GM21390 (cell line): ENCODE results near the gene GPATCH4.

Experiments used
- ATAC-seq: cut with Tn5 transposase; IDR thresholded peaks from one replicate; pipeline ENCODE4 v1.9.1; 2021; ENCODE audit not compliant: unreplicated experiment

GPATCH4 gene

DNA sequence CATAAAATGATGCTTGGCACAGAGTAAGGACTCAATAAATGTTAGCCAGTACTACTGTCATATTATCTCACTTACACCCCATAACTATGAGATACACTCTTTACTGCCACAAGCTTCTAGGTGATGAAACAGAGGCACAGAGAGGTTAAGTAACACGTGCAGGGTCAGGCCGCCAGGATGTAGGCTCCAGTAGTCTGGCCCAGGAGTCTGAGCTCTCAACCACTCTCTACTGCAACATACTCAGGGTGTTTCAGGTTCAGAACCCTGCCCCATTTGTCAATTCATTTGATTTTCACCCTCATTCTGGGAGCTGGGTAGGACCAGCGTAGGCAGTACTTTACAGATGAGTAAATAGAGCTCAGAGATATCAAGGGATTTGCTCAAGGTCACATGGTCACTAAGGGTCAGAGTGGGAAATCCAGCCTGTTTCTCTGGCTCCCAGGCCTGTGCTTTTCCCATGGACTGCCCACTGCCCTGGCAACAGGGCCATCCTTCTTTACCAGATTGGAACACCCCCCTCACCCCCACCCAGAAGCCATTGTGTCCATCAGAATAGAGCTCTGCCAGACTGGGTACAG, 50.1 kb downstream of the GPATCH4 start:
- ATAC-seq, result no peak

DNA sequence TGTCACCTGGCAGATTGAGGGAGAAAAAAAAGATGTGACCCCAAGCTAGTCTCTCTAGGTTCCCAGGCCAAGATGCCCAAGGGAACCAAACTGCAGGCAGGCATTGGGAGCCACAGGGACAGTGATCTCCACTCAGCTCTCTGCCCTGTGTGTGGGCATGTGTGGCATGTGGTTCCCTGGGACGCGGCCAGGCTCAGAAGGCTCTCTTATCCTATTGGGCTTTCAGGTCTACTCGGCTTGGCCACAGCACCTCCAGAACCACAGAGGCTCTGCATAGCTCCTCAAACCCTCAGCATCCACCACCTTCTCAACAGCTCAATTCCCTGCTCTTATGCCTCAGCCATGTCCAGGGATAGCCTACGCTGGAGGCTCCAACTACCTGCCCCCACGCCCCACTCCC, 50.9 kb downstream of the GPATCH4 start:
- no peak for ATAC-seq

DNA sequence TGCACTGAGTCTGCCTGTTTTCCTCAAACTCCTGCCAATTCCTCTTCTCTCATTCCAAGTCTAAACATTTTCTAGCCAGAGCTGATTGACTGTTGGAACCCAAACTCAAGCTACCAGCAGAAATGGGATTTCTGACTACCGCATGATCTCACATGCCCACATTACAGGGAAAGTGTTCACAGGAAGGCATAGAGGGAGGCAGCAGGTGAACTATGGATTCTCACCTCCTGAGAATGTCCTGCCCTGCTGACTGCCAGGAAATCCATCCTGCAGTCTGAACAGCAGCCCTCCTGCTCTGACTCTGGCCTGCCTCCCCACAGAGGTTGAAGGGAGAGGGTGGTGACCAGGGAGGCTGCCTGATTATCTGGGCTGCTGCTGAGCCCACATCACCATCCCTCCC, 51.4 kb downstream of the GPATCH4 start:
- ATAC-seq, result no peak

DNA sequence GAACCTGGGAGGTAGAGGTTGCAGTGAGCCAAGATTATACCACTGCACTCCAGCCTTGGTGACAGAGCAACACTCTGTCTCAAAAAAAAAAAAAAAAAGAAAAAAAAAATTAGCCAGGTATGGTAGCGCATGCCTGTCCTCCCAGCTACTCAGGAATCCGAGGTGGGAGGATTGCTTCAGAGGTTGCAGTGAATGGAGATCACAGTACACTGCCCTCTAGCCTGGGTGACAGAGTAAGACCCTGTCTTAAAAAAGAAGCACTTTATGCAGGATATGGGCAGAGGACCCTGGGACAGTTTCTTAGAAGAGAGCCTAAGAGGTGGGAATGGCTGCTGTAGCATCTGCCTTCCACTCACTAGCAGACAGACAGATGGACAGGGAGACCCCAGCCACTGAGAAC, 51.9 kb downstream of the GPATCH4 start:
- ATAC-seq, result no peak

DNA sequence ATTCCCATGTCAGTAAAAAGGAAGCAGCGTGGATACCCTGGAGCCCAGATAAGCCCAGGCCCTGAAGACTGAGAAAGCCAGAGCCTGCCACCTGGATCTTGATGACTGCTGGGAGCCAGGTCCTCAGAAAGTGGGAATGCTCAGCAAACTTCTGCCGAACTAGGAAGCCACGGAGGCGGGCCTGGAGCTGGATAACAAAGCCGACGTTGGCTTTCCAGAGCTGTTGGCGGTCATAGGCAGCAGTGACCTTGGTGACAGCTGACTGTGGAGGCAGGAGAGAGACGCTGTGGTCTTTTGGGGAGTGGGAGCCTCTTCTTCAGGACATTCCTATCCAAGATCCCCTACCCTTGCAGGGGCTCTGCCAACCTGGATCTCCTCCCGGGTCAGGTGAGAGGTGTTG, 53.3 kb downstream of the GPATCH4 start:
- ATAC-seq, result no peak

DNA sequence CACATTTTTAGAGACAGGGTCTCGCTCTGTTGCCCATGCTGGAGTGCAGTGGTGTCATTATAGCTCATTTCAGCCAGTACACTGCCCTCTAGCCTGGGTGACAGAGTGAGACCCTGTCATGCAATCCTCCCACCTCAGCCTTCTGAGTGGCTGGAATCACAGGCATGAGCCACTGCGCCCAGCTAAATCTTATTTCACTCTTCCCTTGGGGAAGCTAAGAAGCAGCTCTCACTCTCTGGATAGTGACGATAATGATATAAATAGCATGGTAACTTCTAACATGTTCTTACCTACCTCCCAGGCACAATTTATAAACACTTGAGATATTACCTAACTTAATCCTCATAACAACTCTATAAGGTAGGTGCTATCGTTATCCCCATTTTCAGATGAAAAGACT, 53.8 kb downstream of the GPATCH4 start:
- no peak for ATAC-seq

DNA sequence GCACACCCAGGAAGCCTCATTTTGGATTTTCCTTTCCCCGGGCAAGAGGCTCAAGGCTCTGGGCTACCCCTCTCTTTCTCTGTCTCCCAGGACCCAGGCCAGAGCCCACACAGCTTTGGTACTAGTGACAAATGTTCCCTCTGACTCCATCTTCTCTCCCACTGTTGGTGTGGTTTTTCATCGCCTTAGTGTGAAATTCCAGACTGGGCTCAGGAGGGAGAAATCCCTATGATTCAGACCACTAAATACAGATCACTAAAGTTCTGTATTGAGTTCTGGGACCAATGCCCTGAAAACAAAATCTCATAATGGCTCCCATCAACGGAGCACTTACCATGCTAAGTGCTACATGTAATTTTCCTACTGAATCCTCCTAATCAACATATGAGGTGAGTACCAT, 55.0 kb downstream of the GPATCH4 start:
- ATAC-seq, result no peak

DNA sequence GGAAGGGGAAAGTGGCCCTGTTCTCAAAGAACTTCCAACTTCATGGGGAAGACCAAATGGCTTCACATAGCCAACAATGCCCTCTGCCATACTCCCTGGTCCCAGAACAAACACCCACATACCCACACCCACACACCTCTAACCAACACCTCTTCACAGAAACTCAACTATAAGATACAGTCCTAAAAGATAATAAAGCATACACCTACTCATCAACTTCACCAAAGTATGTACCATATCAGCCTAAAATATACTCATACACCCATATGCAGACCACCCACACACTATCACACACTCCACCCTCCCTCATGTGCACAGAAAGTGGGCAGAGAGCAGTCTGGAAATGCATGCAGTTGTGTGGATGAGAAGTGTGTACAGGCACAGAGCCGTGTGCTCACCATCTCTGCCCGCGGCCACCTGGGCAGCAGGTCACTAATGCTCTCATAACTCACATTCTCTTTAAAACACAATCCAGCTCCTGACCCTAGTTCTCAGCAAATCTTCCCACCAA, 56.6 kb downstream of the GPATCH4 start:
- ATAC-seq, result no peak
